A549 (cell line): ENCODE data around the gene RGMB. TPM values are rescaled to one million over a fixed set of nuclear protein-coding genes. Genes with fewer than 3 reads are reported as not detected.

ENCODE experiments used
- ATAC-seq, 2 experiments: fragments of 200-7000 bp in 1 of 2; fragments of >200 bp in 1 of 2; cut with Nextera tagmentation in 1 of 2; cut with Tn5 transposase in 1 of 2; 3 replicates each; pipeline versions ENCODE4 v1.8.0 to v1.9.1; 2018 to 2020; ENCODE audit warnings: mild to moderate bottlenecking in 1 of 2, moderate library complexity in 1 of 2
- CTCF ChIA-PET: fragments of 300-600 bp; sonication (Branson Sonifier 250); formaldehyde crosslinking; extraction: SDS; loops from one replicate; lab custom pipeline; 2021; ENCODE audit warnings: antibody characterized with exemption, inconsistent platforms; lab: Yijun Ruan, JAX
- POLR2A ChIA-PET: fragments of 350-600 bp; formaldehyde crosslinking; extraction: SDS; loops from one replicate; lab custom pipeline; 2021; ENCODE audit warnings: antibody characterized with exemption, inconsistent platforms; lab: Yijun Ruan, JAX
- DNase-seq, 2 experiments: peaks; one replicate each; pipeline versions ENCODE4 v3.0.0 to v3.0.0-alpha.2; 2011 to 2016; ENCODE audit warnings: low read depth in 1 of 2, low spot score in 1 of 2
- FAIRE-seq: peaks from 2 replicates; lab custom pipeline; 2011; peaks lifted over from hg19 to GRCh38; lab: Jason Lieb, UNC
- H3K27ac ChIP-seq, 2 experiments: fragments of >200 bp; sonication (Bioruptor Twin); formaldehyde crosslinking; 3 replicates each; pipeline ENCODE4 v1.5.1; 2016 to 2017
- H3K4me1 ChIP-seq: fragments of >200 bp; sonication (Bioruptor Twin); formaldehyde crosslinking; 3 replicates; pipeline ENCODE4 v1.6.1; 2016
- H3K4me2 ChIP-seq: fragments of >200 bp; sonication (Bioruptor Twin); formaldehyde crosslinking; 3 replicates; pipeline ENCODE4 v1.6.1; 2016
- H3K4me3 ChIP-seq: fragments of >200 bp; sonication (Bioruptor Twin); formaldehyde crosslinking; 3 replicates; pipeline ENCODE4 v1.5.1; 2016
- H3K9me3 ChIP-seq: fragments of >200 bp; sonication (Bioruptor Twin); formaldehyde crosslinking; 3 replicates; pipeline ENCODE4 v1.6.1; 2016
- BHLHE40 ChIP-seq: IDR thresholded peaks from 2 replicates; pipeline ENCODE4 v1.6.1; 2012; ENCODE audit warnings: low read depth, low read length, inconsistent platforms
- CHD4 ChIP-seq: fragments of 200-600 bp; sonication (generic); IDR thresholded peaks from 2 replicates; pipeline ENCODE4 v1.6.1; 2016; ENCODE audit warnings: antibody characterized with exemption, mild to moderate bottlenecking, borderline replicate concordance
- CTCF ChIP-seq: fragments of >200 bp; sonication (Bioruptor Twin); formaldehyde crosslinking; IDR thresholded peaks from 3 replicates; pipeline ENCODE4 v1.5.1; 2016
- EHF ChIP-seq: fragments of 250-450 bp; sonication (Bioruptor Pico); IDR thresholded peaks from 2 replicates; pipeline ENCODE4 v1.5.0; 2020; ENCODE audit warnings: mild to moderate bottlenecking
- ELK1 ChIP-seq: fragments of 150-350 bp; IDR thresholded peaks from 2 replicates; pipeline ENCODE4 v1.6.1; 2014; ENCODE audit warnings: low read depth, mild to moderate bottlenecking, low read length
- FOXS1 ChIP-seq: fragments of 250-450 bp; sonication (Bioruptor Pico); IDR thresholded peaks from 2 replicates; pipeline ENCODE4 v1.5.0; 2020; ENCODE audit warnings: mild to moderate bottlenecking, moderate library complexity
- GATA3 ChIP-seq: IDR thresholded peaks from 2 replicates; pipeline ENCODE4 v1.6.1; 2012; ENCODE audit warnings: borderline replicate concordance
- HEYL ChIP-seq: fragments of 250-450 bp; sonication (Bioruptor Pico); IDR thresholded peaks from 2 replicates; pipeline ENCODE4 v1.8.0; 2021; ENCODE audit warnings: mild to moderate bottlenecking, moderate library complexity
- HOXB13 ChIP-seq: fragments of 250-450 bp; sonication (Bioruptor Pico); IDR thresholded peaks from 2 replicates; pipeline ENCODE4 v1.5.0; 2020; ENCODE audit warnings: low read depth, mild to moderate bottlenecking, moderate library complexity
- KDM1A ChIP-seq: fragments of 200-600 bp; sonication (generic); IDR thresholded peaks from 2 replicates; pipeline ENCODE4 v1.6.1; 2016; ENCODE audit warnings: low read depth, mild to moderate bottlenecking
- KDM5A ChIP-seq: fragments of 200-600 bp; sonication (generic); IDR thresholded peaks from 2 replicates; pipeline ENCODE4 v1.6.1; 2016; ENCODE audit warnings: antibody characterized with exemption, mild to moderate bottlenecking
- MAX ChIP-seq: IDR thresholded peaks from 2 replicates; pipeline ENCODE4 v1.6.1; 2012
- MYC ChIP-seq: IDR thresholded peaks from 2 replicates; pipeline ENCODE4 v1.6.1; 2012; ENCODE audit warnings: mild to moderate bottlenecking, inconsistent platforms, low read length, improper control_type of control experiment, borderline replicate concordance
- NPAS2 ChIP-seq: fragments of 250-450 bp; sonication (Bioruptor Pico); IDR thresholded peaks from 2 replicates; pipeline ENCODE4 v1.8.0; 2022; ENCODE audit warnings: mild to moderate bottlenecking, moderate library complexity, borderline replicate concordance
- POLR2AphosphoS2 ChIP-seq: conservative IDR thresholded peaks from 2 replicates; pipeline ENCODE4 v1.6.1; 2012; ENCODE audit warnings: low read length, improper control_type of control experiment, inconsistent platforms
- RCOR1 ChIP-seq: fragments of 150-350 bp; IDR thresholded peaks from 2 replicates; pipeline ENCODE4 v1.6.1; 2014; ENCODE audit warnings: antibody characterized with exemption, low read length, low read depth
- RNF2 ChIP-seq: fragments of 200-600 bp; sonication (generic); IDR thresholded peaks from 2 replicates; pipeline ENCODE4 v1.6.1; 2016; ENCODE audit warnings: low read depth, mild to moderate bottlenecking, antibody characterized with exemption, moderate library complexity, borderline replicate concordance
- SMC3 ChIP-seq: fragments of >200 bp; sonication (Bioruptor Twin); formaldehyde crosslinking; IDR thresholded peaks from 3 replicates; pipeline ENCODE4 v1.6.1; 2018; ENCODE audit warnings: inconsistent platforms
- TFCP2L1 ChIP-seq: fragments of 250-450 bp; sonication (Bioruptor Pico); IDR thresholded peaks from 2 replicates; pipeline ENCODE4 v1.5.0; 2021; ENCODE audit warnings: mild to moderate bottlenecking
- TP53 ChIP-seq: fragments of 250-450 bp; sonication (Bioruptor Pico); IDR thresholded peaks from 2 replicates; pipeline ENCODE4 v1.5.0; 2021; ENCODE audit warnings: mild to moderate bottlenecking, moderate library complexity
- ZFP36 ChIP-seq: fragments of 450-650 bp; IDR thresholded peaks from 2 replicates; pipeline ENCODE4 v1.6.1; 2014; ENCODE audit warnings: borderline replicate concordance; ENCODE audit not compliant: partially characterized antibody
- ZNF302 ChIP-seq: fragments of 250-450 bp; sonication (Bioruptor Pico); IDR thresholded peaks from 2 replicates; pipeline ENCODE4 v1.9.0; 2021; ENCODE audit warnings: inconsistent platforms, mild to moderate bottlenecking, moderate library complexity
- WGBS: methylation state at CpG from one replicate; pipeline ENCODE4 v1.1.6; 2017; ENCODE audit errors: missing lambda C conversion rate; 5-methylcytosine and 5-hydroxymethylcytosine counted together
- polyA plus RNA-seq, 4 experiments: library from polyadenylated mRNA; depleted of rRNA in 3 of 4; stranded (reverse); fragments of >200 nt; fragmentation: RNase III in 1 of 4; extraction: RNeasy Plus Mini Kit Qiagen cat#74134 plus additional on column Dnase treatment in 1 of 4; gene quantifications; 2 replicates in 3 of 4; 3 replicates in 1 of 4; pipeline ENCODE4 v1.2.3, GENCODE V29; 2011 to 2017
- TF ChIP-seq, protein P1 (sequence below): fragments of 450-650 bp; IDR thresholded peaks from 2 replicates; pipeline ENCODE4 v1.6.1; 2014; ENCODE audit warnings: antibody characterized with exemption
- TF ChIP-seq, protein P2 (sequence below): fragments of >200 bp; sonication (Bioruptor Twin); formaldehyde crosslinking; IDR thresholded peaks from 2 replicates; pipeline ENCODE4 v1.6.1; 2016

Gene RGMB
- polyA plus RNA-seq, 2 of the 4 experiments (the other 2 are of a cell fraction): 5.3 to 5.6 TPM

- DNase-seq: no peak
- FAIRE-seq: no peak
- 65% methylated on average over 4 of the region's 4 CpGs for WGBS
- Histone ChIP-seq H3K4me3 (no peak overlapping the region), H3K27ac (no peak overlapping the region), H3K4me1 (no peaks in the 10 kb centered on the region), H3K9me3 (no peaks in the 10 kb centered on the region), H3K4me2 (no peak overlapping the region)
- ChIA-PET POLR2A (no interaction called here), CTCF (interaction anchor here (2.1 kb wide), 1 partner anchor 15 kb away, joined by 7 read pairs; no protein-coding TSS in a partner anchor)
- TF ChIP-seq, protein P1, sequence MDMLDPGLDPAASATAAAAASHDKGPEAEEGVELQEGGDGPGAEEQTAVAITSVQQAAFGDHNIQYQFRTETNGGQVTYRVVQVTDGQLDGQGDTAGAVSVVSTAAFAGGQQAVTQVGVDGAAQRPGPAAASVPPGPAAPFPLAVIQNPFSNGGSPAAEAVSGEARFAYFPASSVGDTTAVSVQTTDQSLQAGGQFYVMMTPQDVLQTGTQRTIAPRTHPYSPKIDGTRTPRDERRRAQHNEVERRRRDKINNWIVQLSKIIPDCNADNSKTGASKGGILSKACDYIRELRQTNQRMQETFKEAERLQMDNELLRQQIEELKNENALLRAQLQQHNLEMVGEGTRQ: no peak
- TF ChIP-seq ELK1: no peak
- TF ChIP-seq RCOR1: no peak
- TF ChIP-seq TFCP2L1: no peak
- no peak for TF ChIP-seq CTCF
- no peak for TF ChIP-seq KDM1A
- TF ChIP-seq FOXS1 (CRISPR knock-in tag): no peak
- ATAC-seq: no peak
Observed at GRCh38 chr5:98753507-98753906, 20.0 kb upstream of the RGMB start.

DNA sequence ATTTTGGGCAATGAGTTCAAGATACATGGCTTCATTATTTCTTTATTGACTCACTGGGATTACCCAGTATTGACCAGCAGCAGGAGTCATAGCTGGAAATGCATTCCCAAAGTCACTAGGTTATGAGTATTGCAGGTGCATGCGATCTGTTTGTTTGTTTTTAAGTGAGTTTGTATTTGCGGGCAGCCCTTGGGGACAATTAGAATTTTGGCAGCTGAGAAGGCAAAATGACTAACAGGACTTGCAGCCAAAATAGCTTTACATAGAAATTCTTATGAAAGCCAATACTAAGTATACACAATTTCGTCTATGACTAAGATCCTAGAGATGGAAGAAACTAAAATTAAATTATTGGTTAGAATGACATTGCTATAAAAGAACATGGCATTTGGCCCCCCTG, 18.1 kb upstream of the RGMB start:
- no peak overlapping the region for H3K27ac ChIP-seq
- TF ChIP-seq HOXB13 (no peak), EHF (no peak), TFCP2L1 (no peak), MYC (no peak), HEYL (CRISPR knock-in tag) (no peak), BHLHE40 (no peak), TP53 (CRISPR knock-in tag) (no peak), ELK1 (no peak), ZFP36 (no peak), KDM5A (no peak), POLR2AphosphoS2 (no peak), NPAS2 (no peak), GATA3 (no peak), CHD4 (no peak), MAX (no peak), RNF2 (no peak), SMC3 (no peak), FOXS1 (CRISPR knock-in tag) (no peak), ZNF302 (CRISPR knock-in tag) (no peak)
- TF ChIP-seq, protein P2, sequence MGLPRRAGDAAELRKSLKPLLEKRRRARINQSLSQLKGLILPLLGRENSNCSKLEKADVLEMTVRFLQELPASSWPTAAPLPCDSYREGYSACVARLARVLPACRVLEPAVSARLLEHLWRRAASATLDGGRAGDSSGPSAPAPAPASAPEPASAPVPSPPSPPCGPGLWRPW: no peak
- TF ChIP-seq, all 56 proteins: peak for 0
- ATAC-seq (no peak), DNase-seq (no peak), FAIRE-seq (no peak)
- no peaks in the 10 kb centered on the region for H3K9me3 ChIP-seq
- POLR2A ChIA-PET: no interaction called here
- CTCF ChIA-PET: interaction anchor here (1.6 to 2.1 kb wide), 2 partner anchors 13 to 16 kb away, joined by 3 to 10 read pairs; no protein-coding TSS in a partner anchor
- no peak overlapping the region for H3K4me2 ChIP-seq
- WGBS: 3% methylated on average over 3 of the region's 3 CpGs
- no peaks in the 10 kb centered on the region for H3K4me1 ChIP-seq
- no peak overlapping the region for H3K4me3 ChIP-seq
